Measurements from ENCODE around the gene TIMM44.

The TIMM44 gene

DNA sequence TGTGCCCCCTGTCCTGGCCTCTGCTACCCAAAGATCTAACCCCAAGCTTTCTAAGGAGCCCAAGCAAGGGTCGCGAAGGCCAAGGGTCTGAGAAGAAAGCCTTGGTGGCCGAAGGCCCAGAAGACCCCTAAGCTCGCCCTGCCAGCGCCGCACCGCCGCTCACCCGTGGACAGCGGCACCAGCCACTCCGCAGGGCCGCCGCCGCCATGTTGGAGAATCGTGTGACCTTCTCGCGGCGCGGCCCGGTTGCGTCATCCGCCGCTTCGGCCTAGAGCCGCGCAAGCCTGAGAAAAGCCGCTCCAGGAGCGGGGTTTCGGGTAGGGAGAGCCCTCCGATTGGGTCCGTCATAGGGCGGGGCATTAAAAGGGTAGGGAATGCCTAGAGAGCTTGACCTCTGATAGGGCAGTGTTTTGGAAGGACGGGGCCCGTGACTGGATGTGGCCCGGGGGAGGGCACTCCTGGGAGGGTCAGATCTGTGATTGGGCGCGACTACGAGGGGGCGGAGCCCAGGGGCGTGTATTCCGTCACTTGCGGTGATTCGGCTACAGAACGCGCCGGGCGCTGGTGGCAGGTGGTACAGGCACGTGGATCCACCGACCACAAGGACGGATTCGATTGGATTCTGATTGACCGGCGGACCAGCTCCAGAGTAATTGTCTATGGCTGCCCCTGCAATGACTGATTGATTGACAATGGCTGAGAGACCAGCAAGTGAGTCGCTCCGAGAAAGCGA, at the start of gene TIMM44:
TIMM44 (minus strand) TSS at position 223 of the 733 bp plus-strand sequence; CDS start at position 208, 15 bp downstream.
- peak; percentile 94 to 99 (median 96) for DNase-seq (ENCODE audit: low read depth in 4 of 4, low spot score in 1 of 4)

DNA sequence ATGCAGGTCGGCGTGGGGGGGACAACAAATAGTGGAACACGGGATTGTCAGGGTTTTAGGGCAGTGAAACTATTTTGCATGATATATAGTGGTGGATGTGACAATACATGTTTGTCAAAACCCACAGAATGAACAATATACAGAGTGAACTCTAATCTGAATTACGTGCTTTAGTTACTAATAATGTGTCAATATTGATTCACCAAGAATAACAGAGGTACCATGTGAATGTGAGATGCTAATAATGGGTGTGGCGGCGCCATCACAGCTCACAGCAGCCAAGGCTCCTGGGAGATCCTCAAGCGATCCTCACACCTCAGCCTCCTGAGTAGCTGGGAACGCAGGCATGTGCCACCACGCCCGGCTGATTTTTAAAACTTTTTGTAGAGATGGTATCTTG, 49.1 kb upstream of the TIMM44 start:
- DNase-seq (ENCODE audit: low read depth in 4 of 4, low spot score in 1 of 4) = no peak

DNA sequence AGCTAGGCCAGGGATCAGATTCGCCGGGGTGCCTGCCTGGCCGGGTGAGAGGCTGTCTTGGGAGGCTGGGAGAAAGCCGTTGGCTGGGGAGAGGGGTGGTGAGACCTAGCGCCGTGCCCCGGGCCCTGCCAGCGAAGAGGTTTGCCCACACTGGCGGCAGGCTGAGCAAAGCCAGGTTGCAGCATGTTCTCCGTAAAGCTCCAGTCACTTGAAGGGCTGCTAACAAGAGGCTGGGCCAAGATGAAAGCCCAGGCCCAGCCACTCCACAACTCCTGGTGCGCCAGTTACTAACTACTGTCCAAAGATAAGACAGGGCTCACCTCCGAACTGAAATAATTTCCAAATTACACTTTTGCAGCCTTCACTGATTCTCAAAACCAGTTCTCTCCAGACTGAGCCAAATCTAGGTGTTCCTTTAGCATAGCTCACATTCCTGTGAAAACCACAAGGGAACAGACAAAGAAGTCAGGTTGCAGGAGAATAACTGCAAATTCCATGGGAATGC, 45.7 kb upstream of the TIMM44 start:
- DNase-seq (ENCODE audit: low read depth in 4 of 4, low spot score in 1 of 4) = no peak

GRCh38 chr19:7988307-7988706, 44.8 kb upstream of the TIMM44 start:
- no peak for DNase-seq (ENCODE audit: low read depth in 4 of 4, low spot score in 1 of 4)

DNA sequence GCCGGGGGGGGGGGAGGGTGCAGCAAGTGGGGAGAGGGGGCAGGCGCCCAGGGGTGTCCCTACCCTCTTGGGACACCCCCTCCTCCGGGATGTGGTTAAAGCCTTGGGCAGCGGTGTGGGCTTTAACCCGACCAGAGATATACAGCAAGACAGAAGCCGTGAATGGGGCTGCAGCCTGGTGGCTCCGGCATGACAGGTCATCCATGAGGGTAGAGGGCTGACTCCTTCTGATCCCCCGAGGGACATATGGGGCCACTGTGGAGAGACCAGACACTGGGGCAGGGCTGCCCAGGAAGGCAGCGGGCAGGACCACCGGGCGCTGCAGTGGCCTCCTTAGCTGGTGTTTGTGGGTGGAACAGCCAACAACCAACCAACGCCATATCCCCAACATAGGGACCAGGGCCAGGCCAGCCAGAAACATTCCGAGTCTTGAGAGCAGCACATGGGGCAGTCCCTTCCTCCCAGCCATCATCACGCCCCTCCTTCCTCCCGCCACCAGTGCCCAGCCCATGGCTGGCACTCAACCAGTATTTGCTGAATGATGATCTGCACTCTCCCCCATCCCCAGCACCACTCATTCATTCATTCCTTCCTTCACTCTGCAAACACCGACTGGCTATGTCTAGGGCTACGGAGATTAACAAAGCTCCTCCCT, 43.8 kb upstream of the TIMM44 start:
- no peak for DNase-seq (ENCODE audit: low read depth in 4 of 4, low spot score in 1 of 4)

- no peak for DNase-seq (ENCODE audit: low read depth in 4 of 4, low spot score in 1 of 4)
Observed at GRCh38 chr19:7986321-7987113, 43.1 kb upstream of the TIMM44 start.

- no peak for DNase-seq (ENCODE audit: low read depth in 4 of 4, low spot score in 1 of 4)
Observed at GRCh38 chr19:7985481-7985911, 42.0 kb upstream of the TIMM44 start.

GRCh38 chr19:7983995-7984837, 40.8 kb upstream of the TIMM44 start:
- no peak for DNase-seq (ENCODE audit: low read depth in 4 of 4, low spot score in 1 of 4)

- no peak for DNase-seq (ENCODE audit: low read depth in 4 of 4, low spot score in 1 of 4)
Observed at GRCh38 chr19:7983286-7983950, 40.0 kb upstream of the TIMM44 start.

DNA sequence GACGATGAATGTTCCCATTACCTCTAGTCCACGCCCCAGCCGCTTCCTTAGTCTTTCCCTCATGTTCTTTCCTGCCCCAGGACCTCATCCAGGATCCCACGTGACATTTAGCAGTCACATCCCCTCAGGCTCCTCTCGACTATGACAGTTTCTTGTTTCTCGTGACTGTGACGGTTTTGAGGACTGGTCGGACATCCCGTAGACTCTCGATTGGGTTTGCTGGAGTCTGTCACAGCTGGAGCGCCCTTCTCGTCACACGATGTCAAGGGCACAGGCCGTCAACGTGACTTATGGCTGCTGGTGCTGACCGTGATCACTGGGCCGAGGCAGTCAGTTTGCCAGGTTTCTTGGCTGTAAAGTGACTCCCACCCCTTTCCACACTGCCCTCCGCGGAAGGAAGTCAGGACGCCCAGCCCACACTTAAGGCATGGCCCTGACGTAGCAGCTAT, 39.2 kb upstream of the TIMM44 start:
- DNase-seq (ENCODE audit: low read depth in 4 of 4, low spot score in 1 of 4) = no peak

GRCh38 chr19:7982103-7982502, 38.6 kb upstream of the TIMM44 start:
- DNase-seq (ENCODE audit: low read depth in 4 of 4, low spot score in 1 of 4) = no peak

- no peak for DNase-seq (ENCODE audit: low read depth in 4 of 4, low spot score in 1 of 4)
Observed at GRCh38 chr19:7981661-7982060, 38.2 kb upstream of the TIMM44 start.

GRCh38 chr19:7981199-7981598, 37.7 kb upstream of the TIMM44 start:
- no peak for DNase-seq (ENCODE audit: low read depth in 4 of 4, low spot score in 1 of 4)

GRCh38 chr19:7980635-7981121, 37.2 kb upstream of the TIMM44 start:
- no peak for DNase-seq (ENCODE audit: low read depth in 4 of 4, low spot score in 1 of 4)

- DNase-seq (ENCODE audit: low read depth in 4 of 4, low spot score in 1 of 4) = no peak
Observed at GRCh38 chr19:7980168-7980567, 36.7 kb upstream of the TIMM44 start.

DNA sequence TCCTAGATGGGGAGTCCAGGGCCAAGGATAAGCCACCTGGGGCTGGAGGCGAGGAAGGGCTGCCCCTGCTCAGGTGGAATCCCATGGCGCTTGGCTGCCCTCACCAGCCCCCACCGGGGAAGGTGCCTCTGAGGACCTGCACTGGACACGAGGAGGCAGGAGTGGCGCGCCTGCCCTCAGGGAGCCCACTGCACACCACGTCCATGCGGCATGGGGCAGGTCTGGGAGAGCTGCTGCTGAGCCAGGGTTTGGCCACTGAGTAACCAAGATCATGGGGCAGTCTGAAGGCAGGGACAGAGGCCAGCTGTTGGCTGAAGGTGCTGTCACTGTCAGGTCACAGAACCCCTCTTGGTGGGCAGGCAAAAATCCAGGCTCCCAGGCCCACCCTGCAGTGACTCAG, 36.1 kb upstream of the TIMM44 start:
- DNase-seq (ENCODE audit: low read depth in 4 of 4, low spot score in 1 of 4) = no peak

DNA sequence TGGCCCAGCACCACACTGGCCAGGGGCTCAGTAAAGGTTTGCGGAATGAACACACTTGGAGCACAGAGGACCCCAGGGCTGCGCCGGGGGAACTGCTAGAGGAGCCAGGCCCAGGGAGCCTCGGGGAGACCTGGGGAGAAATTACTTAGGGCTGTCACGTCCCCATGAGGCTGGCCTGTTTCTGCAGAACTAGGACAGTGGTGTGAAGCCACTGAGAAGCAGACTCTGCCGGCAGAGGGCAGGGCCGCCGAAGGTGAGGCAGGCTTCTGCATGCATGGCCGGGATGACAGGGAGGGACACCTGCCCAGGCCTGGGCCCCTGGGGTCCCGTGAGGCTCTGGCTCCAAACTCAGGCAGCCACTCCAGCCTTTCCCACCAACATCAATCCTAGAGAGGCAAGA, 35.5 kb upstream of the TIMM44 start:
- DNase-seq (ENCODE audit: low read depth in 4 of 4, low spot score in 1 of 4) = no peak

DNA sequence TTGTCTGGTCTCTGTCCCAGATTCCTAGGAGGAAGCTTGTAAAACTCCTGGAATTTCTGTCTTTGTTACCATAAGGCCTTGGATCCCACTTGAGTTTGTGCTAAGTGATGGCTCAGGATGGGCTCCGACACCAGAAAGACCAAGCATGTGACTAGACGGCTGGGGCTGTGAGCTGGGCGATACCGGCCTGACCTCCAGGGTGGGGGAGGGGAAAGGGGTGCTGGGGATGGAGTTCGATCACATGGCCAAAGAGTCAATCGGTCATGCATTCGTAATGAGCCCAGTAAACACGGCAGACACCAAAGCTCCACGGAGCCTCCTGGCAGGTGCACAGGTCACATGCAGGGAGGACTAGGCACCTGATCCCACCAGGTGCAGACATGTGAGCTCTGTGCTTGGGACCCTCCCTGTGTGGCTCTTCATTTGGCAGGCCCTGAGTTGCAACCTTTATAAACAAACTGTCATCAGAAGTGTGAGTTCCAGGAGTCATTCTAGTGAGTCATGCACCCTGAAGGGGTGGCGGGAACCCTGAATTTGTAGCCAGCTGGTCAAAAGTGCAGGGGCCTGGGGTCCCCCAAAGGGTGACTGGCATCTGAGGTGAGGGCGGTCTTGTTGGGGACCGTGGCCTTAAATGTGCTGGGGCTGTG, 34.8 kb upstream of the TIMM44 start:
- DNase-seq (ENCODE audit: low read depth in 4 of 4, low spot score in 1 of 4) = no peak

- DNase-seq (ENCODE audit: low read depth in 4 of 4, low spot score in 1 of 4) = no peak
Observed at GRCh38 chr19:7977723-7978040, 34.2 kb upstream of the TIMM44 start.
